Neuronal stem cell (in vitro differentiated cells): ENCODE results near the gene ZSCAN10.
A peak's percentile ranks its signal among the peaks of the same experiment; 100 is the strongest.
"Not testable (repeated sequence)": the region's sequence is repeated elsewhere in the genome, so short reads cannot be mapped to it uniquely, and the experiment has no call there.

Experiments used
- DNase-seq: peaks from one replicate; pipeline ENCODE4 v3.0.0-alpha.2; 2013; ENCODE audit warnings: low spot score
- H2AFZ ChIP-seq: one replicate; pipeline ENCODE4 v1.6.1; 2013; ENCODE audit warnings: mild to moderate bottlenecking, low read length, inconsistent platforms
- H2AK5ac ChIP-seq: 2 replicates; pipeline ENCODE4 v1.6.1; 2013; ENCODE audit warnings: low read depth, mild to moderate bottlenecking, inconsistent platforms, low read length, moderate library complexity, mixed read lengths
- H2BK120ac ChIP-seq: 2 replicates; pipeline ENCODE4 v1.6.1; 2013; ENCODE audit warnings: low read depth, mild to moderate bottlenecking, inconsistent platforms, low read length, moderate library complexity, mixed read lengths
- H2BK12ac ChIP-seq: one replicate; pipeline ENCODE4 v1.6.1; 2013; ENCODE audit warnings: low read length, inconsistent platforms
- H2BK15ac ChIP-seq: 2 replicates; pipeline ENCODE4 v1.6.1; 2013; ENCODE audit warnings: mild to moderate bottlenecking, low read length, inconsistent platforms, mixed read lengths
- H2BK5ac ChIP-seq: one replicate; pipeline ENCODE4 v1.6.1; 2013; ENCODE audit warnings: inconsistent platforms, mild to moderate bottlenecking, low read length, moderate library complexity
- H3K14ac ChIP-seq: one replicate; pipeline ENCODE4 v1.6.1; 2013; ENCODE audit warnings: low read length, inconsistent platforms
- H3K18ac ChIP-seq: 2 replicates; pipeline ENCODE4 v1.6.1; 2013; ENCODE audit warnings: low read length, inconsistent platforms
- H3K23ac ChIP-seq: 2 replicates; pipeline ENCODE4 v1.6.1; 2013; ENCODE audit warnings: low read depth, mild to moderate bottlenecking, mixed read lengths, low read length, inconsistent platforms; ENCODE audit not compliant: poor library complexity
- H3K27ac ChIP-seq: replicated peaks from 3 replicates; pipeline ENCODE4 v1.5.1; 2013; ENCODE audit warnings: low read length, inconsistent platforms
- H3K27me3 ChIP-seq, 3 experiments: 2 replicates each; pipeline ENCODE4 v1.6.1; 2013; ENCODE audit warnings: low read length in 3 of 3, mild to moderate bottlenecking in 2 of 3, inconsistent platforms in 1 of 3, low read depth in 1 of 3, mixed read lengths in 1 of 3, moderate library complexity in 1 of 3; ENCODE audit not compliant: control insufficient read depth in 3 of 3, insufficient read depth in 3 of 3
- H3K36me3 ChIP-seq, 2 donors: replicated peaks in 1 of 2; 2 replicates each; pipeline ENCODE4 v1.6.1; 2013; ENCODE audit warnings: low read length in 2 of 2; ENCODE audit not compliant: control insufficient read depth in 2 of 2, insufficient read depth in 2 of 2
- H3K4ac ChIP-seq: 2 replicates; pipeline ENCODE4 v1.6.1; 2013; ENCODE audit warnings: inconsistent platforms, mild to moderate bottlenecking, low read length, moderate library complexity
- H3K4me1 ChIP-seq, 2 donors: 1 replicate in 1 of 2; 2 replicates in 1 of 2; pipeline ENCODE4 v1.6.1; 2013; ENCODE audit warnings: low read length in 2 of 2, low read depth in 1 of 2; ENCODE audit not compliant: control insufficient read depth in 2 of 2, insufficient read depth in 1 of 2
- H3K4me2 ChIP-seq: one replicate; pipeline ENCODE4 v1.6.1; 2013; ENCODE audit warnings: mild to moderate bottlenecking, low read length, inconsistent platforms; ENCODE audit not compliant: insufficient read depth, poor library complexity, severe bottlenecking
- H3K4me3 ChIP-seq, 2 donors: 2 replicates each; pipeline ENCODE4 v1.5.1; 2013; ENCODE audit warnings: low read length in 2 of 2, mild to moderate bottlenecking in 2 of 2, inconsistent platforms in 1 of 2, moderate library complexity in 1 of 2
- H3K79me1 ChIP-seq: one replicate; pipeline ENCODE4 v1.6.1; 2013; ENCODE audit warnings: low read depth, mild to moderate bottlenecking, inconsistent platforms, low read length, moderate library complexity
- H3K9ac ChIP-seq: one replicate; pipeline ENCODE4 v1.6.1; 2013; ENCODE audit warnings: mild to moderate bottlenecking, low read depth, low read length, inconsistent platforms; ENCODE audit not compliant: poor library complexity
- H3K9me3 ChIP-seq, 2 donors: replicated peaks in 1 of 2; 2 replicates each; pipeline versions ENCODE3 to v1.6.1; 2013; ENCODE audit warnings: low read length in 2 of 2, mild to moderate bottlenecking in 2 of 2, inconsistent platforms in 1 of 2, low read depth in 1 of 2, mixed read lengths in 1 of 2, moderate library complexity in 1 of 2; ENCODE audit not compliant: control insufficient read depth in 2 of 2, insufficient read depth in 1 of 2
- H4K8ac ChIP-seq: one replicate; pipeline ENCODE4 v1.6.1; 2013; ENCODE audit warnings: low read depth, mild to moderate bottlenecking, inconsistent platforms, low read length, moderate library complexity
- H4K91ac ChIP-seq: one replicate; pipeline ENCODE4 v1.6.1; 2013; ENCODE audit warnings: low read length, low read depth, mild to moderate bottlenecking, inconsistent platforms; ENCODE audit not compliant: poor library complexity
- WGBS, 2 donors: extraction: QIAGEN DNeasy Blood & Tissue Kit; methylation state at CpG; one replicate each; pipeline ENCODE4 v1.1.7; 2013; ENCODE audit warnings: missing lambda C conversion rate in 2 of 2, mixed read lengths in 1 of 2; ENCODE audit not compliant: insufficient read length in 2 of 2, insufficient replicate concordance in 1 of 2; ENCODE audit errors: extremely low coverage in 2 of 2; 5-methylcytosine and 5-hydroxymethylcytosine counted together

ZSCAN10 gene

DNA sequence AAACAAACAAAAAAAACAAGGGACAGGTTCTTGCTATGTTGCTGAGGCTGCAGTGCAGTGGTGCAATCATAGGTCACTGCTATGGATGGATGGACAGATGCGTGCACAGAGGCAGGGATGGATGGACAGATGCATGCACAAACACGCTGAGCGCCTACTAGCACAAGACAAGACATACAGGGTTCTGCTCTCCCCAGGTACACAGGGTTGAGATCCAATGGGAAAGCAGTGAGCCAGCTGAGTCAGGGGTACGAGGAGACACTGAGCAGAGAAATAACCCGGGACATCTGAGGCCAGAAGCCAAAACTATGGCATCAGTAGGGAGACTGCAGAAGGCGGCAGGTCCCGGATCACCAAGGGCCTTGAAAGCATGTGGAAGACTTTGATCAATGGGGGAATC is 27.4 kb downstream of the ZSCAN10 start:
- H3K18ac ChIP-seq, result no peak overlapping the region
- peaks cover 0 to 37% (median 0%) of the 10 kb centered on the region in 3 experiments for H3K27me3 ChIP-seq
- no peak for DNase-seq
- H3K4me2 ChIP-seq, result no peak overlapping the region
- H2BK15ac ChIP-seq, result no peak overlapping the region
- H4K91ac ChIP-seq, result no peak overlapping the region
- peaks cover 0 to 2% of the 10 kb centered on the region in 2 donors for H3K4me1 ChIP-seq
- no peak overlapping the region for H2BK12ac ChIP-seq
- no CpG with 5 or more reads among the region's 7 CpGs for WGBS, 2 donors
- H3K23ac ChIP-seq, result no peak overlapping the region
- H2AK5ac ChIP-seq, result no peak overlapping the region
- H3K14ac ChIP-seq, result no peak overlapping the region
- H2BK120ac ChIP-seq, result no peak overlapping the region
- H3K9me3 ChIP-seq, result no peaks in the 10 kb centered on the region
- no peak overlapping the region for H4K8ac ChIP-seq
- H3K4me3 ChIP-seq, result peak overlapping the region in 1 of 2 donors; percentile 22
- no peaks in the 10 kb centered on the region for H3K36me3 ChIP-seq
- H2BK5ac ChIP-seq, result no peak overlapping the region
- H3K9ac ChIP-seq, result no peak overlapping the region
- H3K4ac ChIP-seq, result no peak overlapping the region
- H3K79me1 ChIP-seq, result no peaks in the 10 kb centered on the region
- H3K27ac ChIP-seq, result no peak overlapping the region
- no peak overlapping the region for H2AFZ ChIP-seq

DNA sequence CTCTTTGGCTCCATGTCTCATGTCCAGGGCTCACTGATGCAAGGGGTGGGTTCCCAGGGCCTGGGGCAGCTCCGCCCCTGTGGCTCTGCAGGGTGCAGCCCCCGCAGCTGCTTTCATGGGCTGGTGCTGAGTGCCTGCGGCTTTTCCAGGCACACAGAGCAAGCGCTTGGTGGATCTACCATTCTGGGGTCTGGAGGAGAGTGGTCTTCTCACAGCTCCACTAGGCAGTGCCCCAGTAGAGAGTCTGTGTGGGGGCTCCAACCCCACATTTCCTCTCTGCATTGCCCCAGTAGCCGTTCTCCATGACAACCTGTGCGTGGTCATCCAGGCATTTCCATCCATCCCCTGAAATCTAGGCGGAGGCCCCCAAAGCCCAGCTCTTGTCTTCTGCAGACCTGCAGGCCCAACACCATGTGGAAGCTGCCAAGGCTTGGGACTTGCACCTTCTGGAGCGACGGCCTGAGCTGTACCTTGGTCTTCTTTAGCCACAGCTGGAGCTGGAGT is 28.4 kb downstream of the ZSCAN10 start:
- H3K4me1 ChIP-seq, result peaks cover 0 to 2% of the 10 kb centered on the region in 2 donors
- no peak overlapping the region for H2BK5ac ChIP-seq
- no peak overlapping the region for H3K23ac ChIP-seq
- H2AK5ac ChIP-seq, result no peak overlapping the region
- no peak overlapping the region for H3K27ac ChIP-seq
- no peaks in the 10 kb centered on the region for H3K79me1 ChIP-seq
- H2BK120ac ChIP-seq, result no peak overlapping the region
- H3K4me3 ChIP-seq, result no peak overlapping the region
- no CpG with 5 or more reads among the region's 9 CpGs for WGBS, 2 donors
- H3K14ac ChIP-seq, result no peak overlapping the region
- H3K18ac ChIP-seq, result no peak overlapping the region
- no peak overlapping the region for H2AFZ ChIP-seq
- no peak overlapping the region for H4K91ac ChIP-seq
- no peaks in the 10 kb centered on the region for H3K36me3 ChIP-seq
- H4K8ac ChIP-seq, result no peak overlapping the region
- DNase-seq, result no peak
- no peak overlapping the region for H3K9ac ChIP-seq
- no peak overlapping the region for H2BK12ac ChIP-seq
- no peak overlapping the region for H2BK15ac ChIP-seq
- H3K9me3 ChIP-seq, result no peaks in the 10 kb centered on the region
- no peak overlapping the region for H3K4ac ChIP-seq
- H3K4me2 ChIP-seq, result no peak overlapping the region
- peaks cover 0 to 39% (median 0%) of the 10 kb centered on the region in 3 experiments for H3K27me3 ChIP-seq

DNA sequence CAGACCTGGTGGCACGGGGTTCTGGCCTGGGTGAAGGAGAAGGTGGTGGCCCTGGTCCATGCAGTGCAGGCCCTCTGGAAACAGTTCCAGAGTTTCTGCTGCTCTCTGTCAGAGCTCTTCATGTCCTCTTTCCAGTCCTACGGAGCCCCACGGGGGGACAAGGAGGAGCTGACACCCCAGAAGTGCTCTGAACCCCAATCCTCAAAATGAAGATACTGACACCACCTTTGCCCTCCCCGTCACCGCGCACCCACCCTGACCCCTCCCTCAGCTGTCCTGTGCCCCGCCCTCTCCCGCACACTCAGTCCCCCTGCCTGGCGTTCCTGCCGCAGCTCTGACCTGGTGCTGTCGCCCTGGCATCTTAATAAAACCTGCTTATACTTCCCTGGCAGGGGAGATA is 29.9 kb downstream of the ZSCAN10 start:
- WGBS, 2 donors, result no CpG with 5 or more reads among the region's 11 CpGs
- not testable (repeated sequence) for H3K4me2 ChIP-seq, H3K18ac ChIP-seq, H3K4me3 ChIP-seq, H3K27ac ChIP-seq, H3K9ac ChIP-seq, H3K4me1 ChIP-seq, H3K14ac ChIP-seq, H2AFZ ChIP-seq, H2AK5ac ChIP-seq, H3K23ac ChIP-seq, H4K91ac ChIP-seq, H3K36me3 ChIP-seq, H2BK12ac ChIP-seq, H2BK5ac ChIP-seq, H3K79me1 ChIP-seq, H4K8ac ChIP-seq, H3K9me3 ChIP-seq, H2BK120ac ChIP-seq, H3K4ac ChIP-seq, DNase-seq, H2BK15ac ChIP-seq
- H3K27me3 ChIP-seq, result peaks cover 0 to 34% (median 0%) of the 10 kb centered on the region in 3 experiments

DNA sequence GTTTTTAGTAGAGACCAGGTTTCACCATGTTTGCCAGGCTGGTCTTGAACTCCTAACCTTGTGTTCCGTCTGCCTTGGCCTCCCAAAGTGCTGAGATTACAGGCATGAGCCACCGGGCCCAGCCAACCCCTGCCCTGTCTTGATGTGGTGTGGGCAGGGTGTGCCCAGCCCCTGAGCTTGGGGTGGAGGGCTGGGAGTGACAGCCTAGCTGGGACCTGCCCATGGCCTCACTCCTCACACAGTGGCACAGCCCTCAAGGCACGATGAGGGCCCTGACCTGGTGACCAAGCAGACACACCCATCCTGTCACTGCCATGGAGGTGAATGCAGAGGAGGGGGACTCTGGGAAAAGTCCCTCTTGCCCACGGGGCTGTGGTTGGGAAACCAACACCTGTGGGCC is 30.6 kb downstream of the ZSCAN10 start:
- H2BK5ac ChIP-seq, result no peak overlapping the region
- no peaks in the 10 kb centered on the region for H3K9me3 ChIP-seq
- no CpG with 5 or more reads among the region's 4 CpGs for WGBS, 2 donors
- H3K23ac ChIP-seq, result no peak overlapping the region
- DNase-seq, result no peak
- no peak overlapping the region for H2AFZ ChIP-seq
- H2BK120ac ChIP-seq, result no peak overlapping the region
- H2AK5ac ChIP-seq, result no peak overlapping the region
- H3K27me3 ChIP-seq, result peaks cover 0 to 29% (median 0%) of the 10 kb centered on the region in 3 experiments
- no peak overlapping the region for H3K18ac ChIP-seq
- H3K9ac ChIP-seq, result peak overlapping the region; percentile 2
- H3K4me1 ChIP-seq, result peaks cover 0 to 3% of the 10 kb centered on the region in 2 donors
- H3K79me1 ChIP-seq, result no peaks in the 10 kb centered on the region
- H3K27ac ChIP-seq, result no peak overlapping the region
- H4K91ac ChIP-seq, result no peak overlapping the region
- no peak overlapping the region for H3K14ac ChIP-seq
- H3K4me3 ChIP-seq, result peak overlapping the region in 1 of 2 donors; percentile 5
- no peak overlapping the region for H3K4ac ChIP-seq
- no peaks in the 10 kb centered on the region for H3K36me3 ChIP-seq
- no peak overlapping the region for H3K4me2 ChIP-seq
- H4K8ac ChIP-seq, result no peak overlapping the region
- H2BK15ac ChIP-seq, result no peak overlapping the region
- H2BK12ac ChIP-seq, result no peak overlapping the region
